Adrenal gland (tissue), 5 donors: ENCODE measurements around the gene WDR1.

Experiments used
- POLR2A ChIP-seq, 2 donors: fragments of 450-650 bp; IDR thresholded peaks; one replicate each; pipeline ENCODE4 v1.6.1; 2017; ENCODE audit warnings: antibody characterized with exemption in 2 of 2, mild to moderate bottlenecking in 2 of 2, moderate library complexity in 1 of 2
- TF ChIP-seq, protein P1 (sequence below), 6 experiments: fragments of 450-650 bp in 4 of 6; fragments of 200-600 bp in 2 of 6; sonication (generic) in 1 of 6; IDR thresholded peaks; 1 replicate in 5 of 6; 2 replicates in 1 of 6; pipeline versions ENCODE4 v1.5.1 to v1.8.0; 2016 to 2021; ENCODE audit warnings: antibody characterized with exemption in 6 of 6, mild to moderate bottlenecking in 2 of 6, moderate library complexity in 1 of 6
- donor health status: DM: no; HTN: no; CAD: no.

DNA sequence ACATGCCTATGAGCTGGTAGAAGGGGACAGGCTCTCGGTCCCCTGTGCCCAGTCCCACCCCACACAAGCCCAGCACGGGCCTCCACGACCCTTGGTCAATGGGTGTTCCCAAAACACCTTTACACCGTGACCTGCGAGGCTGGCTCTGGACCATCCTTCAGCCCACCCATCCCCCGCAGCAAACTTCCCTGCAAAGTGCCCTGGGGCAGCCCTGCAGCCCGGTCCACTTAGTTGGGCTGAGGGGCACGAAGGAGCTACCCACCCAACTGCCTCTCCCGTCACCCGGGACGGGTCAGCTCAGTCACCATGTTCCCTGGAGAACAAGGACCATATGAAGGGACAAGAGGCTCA lies 23.4 kb downstream of the WDR1 start:
- TF ChIP-seq POLR2A (IDR thresholded peaks at IDR 0.05): no peak
- TF ChIP-seq, protein P1, sequence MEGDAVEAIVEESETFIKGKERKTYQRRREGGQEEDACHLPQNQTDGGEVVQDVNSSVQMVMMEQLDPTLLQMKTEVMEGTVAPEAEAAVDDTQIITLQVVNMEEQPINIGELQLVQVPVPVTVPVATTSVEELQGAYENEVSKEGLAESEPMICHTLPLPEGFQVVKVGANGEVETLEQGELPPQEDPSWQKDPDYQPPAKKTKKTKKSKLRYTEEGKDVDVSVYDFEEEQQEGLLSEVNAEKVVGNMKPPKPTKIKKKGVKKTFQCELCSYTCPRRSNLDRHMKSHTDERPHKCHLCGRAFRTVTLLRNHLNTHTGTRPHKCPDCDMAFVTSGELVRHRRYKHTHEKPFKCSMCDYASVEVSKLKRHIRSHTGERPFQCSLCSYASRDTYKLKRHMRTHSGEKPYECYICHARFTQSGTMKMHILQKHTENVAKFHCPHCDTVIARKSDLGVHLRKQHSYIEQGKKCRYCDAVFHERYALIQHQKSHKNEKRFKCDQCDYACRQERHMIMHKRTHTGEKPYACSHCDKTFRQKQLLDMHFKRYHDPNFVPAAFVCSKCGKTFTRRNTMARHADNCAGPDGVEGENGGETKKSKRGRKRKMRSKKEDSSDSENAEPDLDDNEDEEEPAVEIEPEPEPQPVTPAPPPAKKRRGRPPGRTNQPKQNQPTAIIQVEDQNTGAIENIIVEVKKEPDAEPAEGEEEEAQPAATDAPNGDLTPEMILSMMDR (IDR thresholded peaks at IDR 0.05): no peak
